NB4 (cell line): ENCODE data around the gene IFFO2.

Experiments
- MAX ChIP-seq: IDR thresholded peaks from 2 replicates; pipeline ENCODE4 v1.6.1; 2011; ENCODE audit warnings: low read depth, low read length
- POLR2A ChIP-seq: IDR thresholded peaks from 2 replicates; pipeline ENCODE4 v1.6.1; 2011; ENCODE audit warnings: mild to moderate bottlenecking; ENCODE audit not compliant: insufficient read length; ENCODE audit errors: extremely low read depth
- TF ChIP-seq, protein P1 (sequence below): IDR thresholded peaks from one replicate; pipeline ENCODE4 v1.5.1; 2012; ENCODE audit warnings: low read depth, low read length

GRCh38 chr1:18858070-18858688 lies 98.3 kb downstream of the IFFO2 start:
- TF ChIP-seq, protein P1, sequence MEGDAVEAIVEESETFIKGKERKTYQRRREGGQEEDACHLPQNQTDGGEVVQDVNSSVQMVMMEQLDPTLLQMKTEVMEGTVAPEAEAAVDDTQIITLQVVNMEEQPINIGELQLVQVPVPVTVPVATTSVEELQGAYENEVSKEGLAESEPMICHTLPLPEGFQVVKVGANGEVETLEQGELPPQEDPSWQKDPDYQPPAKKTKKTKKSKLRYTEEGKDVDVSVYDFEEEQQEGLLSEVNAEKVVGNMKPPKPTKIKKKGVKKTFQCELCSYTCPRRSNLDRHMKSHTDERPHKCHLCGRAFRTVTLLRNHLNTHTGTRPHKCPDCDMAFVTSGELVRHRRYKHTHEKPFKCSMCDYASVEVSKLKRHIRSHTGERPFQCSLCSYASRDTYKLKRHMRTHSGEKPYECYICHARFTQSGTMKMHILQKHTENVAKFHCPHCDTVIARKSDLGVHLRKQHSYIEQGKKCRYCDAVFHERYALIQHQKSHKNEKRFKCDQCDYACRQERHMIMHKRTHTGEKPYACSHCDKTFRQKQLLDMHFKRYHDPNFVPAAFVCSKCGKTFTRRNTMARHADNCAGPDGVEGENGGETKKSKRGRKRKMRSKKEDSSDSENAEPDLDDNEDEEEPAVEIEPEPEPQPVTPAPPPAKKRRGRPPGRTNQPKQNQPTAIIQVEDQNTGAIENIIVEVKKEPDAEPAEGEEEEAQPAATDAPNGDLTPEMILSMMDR = no peak
- TF ChIP-seq MAX (no peak), POLR2A (no peak)
